OCI-LY1 (cell line): ENCODE results near the gene NMRK1.

Experiments
- EZH2 ChIP-seq: fragments of 200-600 bp; sonication (generic), shearing (Covaris generic); IDR thresholded peaks from 2 replicates; pipeline ENCODE4 v1.8.0; 2017; ENCODE audit warnings: borderline replicate concordance, mixed run types, mild to moderate bottlenecking, antibody characterized with exemption, low read length, moderate library complexity, mixed read lengths
- TF ChIP-seq, protein P1 (sequence below): fragments of 200-600 bp; sonication (generic), shearing (Covaris generic); IDR thresholded peaks from 2 replicates; pipeline ENCODE4 v1.5.1; 2017; ENCODE audit warnings: mild to moderate bottlenecking, antibody characterized with exemption, low read length, moderate library complexity, mixed read lengths

DNA sequence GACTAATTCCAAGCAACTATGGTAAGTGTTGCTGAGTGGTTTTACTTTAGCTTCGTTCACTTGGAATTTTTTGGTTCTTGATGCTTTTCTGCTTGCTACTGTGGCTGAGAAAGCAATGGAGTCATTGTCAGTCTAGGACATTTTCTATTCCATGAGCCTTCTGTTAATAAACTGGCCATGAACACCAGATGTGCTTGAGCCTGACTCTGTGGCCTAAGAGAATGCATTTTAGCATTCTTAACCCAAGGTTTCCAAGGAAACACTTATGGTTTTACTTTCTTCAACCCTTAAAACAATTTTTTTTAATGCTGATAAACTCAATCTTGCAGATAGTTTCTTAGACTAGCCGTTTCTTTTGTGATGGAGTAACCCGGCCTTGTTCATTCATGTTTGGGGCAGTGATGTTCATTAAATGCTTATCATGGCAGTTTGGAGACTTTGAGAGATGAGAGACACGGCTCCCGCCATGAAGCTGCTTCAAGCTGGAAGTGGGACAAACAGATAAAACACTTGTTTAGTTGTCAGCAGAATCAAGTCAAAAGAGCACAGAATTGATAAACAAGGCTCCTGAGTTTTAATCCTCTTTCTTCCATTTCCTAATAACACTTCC lies 42.8 kb upstream of the NMRK1 start:
- TF ChIP-seq, protein P1, sequence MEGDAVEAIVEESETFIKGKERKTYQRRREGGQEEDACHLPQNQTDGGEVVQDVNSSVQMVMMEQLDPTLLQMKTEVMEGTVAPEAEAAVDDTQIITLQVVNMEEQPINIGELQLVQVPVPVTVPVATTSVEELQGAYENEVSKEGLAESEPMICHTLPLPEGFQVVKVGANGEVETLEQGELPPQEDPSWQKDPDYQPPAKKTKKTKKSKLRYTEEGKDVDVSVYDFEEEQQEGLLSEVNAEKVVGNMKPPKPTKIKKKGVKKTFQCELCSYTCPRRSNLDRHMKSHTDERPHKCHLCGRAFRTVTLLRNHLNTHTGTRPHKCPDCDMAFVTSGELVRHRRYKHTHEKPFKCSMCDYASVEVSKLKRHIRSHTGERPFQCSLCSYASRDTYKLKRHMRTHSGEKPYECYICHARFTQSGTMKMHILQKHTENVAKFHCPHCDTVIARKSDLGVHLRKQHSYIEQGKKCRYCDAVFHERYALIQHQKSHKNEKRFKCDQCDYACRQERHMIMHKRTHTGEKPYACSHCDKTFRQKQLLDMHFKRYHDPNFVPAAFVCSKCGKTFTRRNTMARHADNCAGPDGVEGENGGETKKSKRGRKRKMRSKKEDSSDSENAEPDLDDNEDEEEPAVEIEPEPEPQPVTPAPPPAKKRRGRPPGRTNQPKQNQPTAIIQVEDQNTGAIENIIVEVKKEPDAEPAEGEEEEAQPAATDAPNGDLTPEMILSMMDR = no peak
- no peak for TF ChIP-seq EZH2
